C4-2B (cell line): ENCODE data around the gene KASH5.

ENCODE experiments used
- ZFX ChIP-seq: fragments of 450-650 bp; IDR thresholded peaks from 2 replicates; pipeline ENCODE4 v1.6.1; 2017
- TF ChIP-seq, protein P1 (sequence below): fragments of 450-650 bp; conservative IDR thresholded peaks from 2 replicates; pipeline ENCODE4 v1.5.1; 2017; ENCODE audit warnings: mild to moderate bottlenecking

GRCh38 chr19:49427855-49428546, 40.0 kb downstream of the KASH5 start:
- TF ChIP-seq, protein P1, sequence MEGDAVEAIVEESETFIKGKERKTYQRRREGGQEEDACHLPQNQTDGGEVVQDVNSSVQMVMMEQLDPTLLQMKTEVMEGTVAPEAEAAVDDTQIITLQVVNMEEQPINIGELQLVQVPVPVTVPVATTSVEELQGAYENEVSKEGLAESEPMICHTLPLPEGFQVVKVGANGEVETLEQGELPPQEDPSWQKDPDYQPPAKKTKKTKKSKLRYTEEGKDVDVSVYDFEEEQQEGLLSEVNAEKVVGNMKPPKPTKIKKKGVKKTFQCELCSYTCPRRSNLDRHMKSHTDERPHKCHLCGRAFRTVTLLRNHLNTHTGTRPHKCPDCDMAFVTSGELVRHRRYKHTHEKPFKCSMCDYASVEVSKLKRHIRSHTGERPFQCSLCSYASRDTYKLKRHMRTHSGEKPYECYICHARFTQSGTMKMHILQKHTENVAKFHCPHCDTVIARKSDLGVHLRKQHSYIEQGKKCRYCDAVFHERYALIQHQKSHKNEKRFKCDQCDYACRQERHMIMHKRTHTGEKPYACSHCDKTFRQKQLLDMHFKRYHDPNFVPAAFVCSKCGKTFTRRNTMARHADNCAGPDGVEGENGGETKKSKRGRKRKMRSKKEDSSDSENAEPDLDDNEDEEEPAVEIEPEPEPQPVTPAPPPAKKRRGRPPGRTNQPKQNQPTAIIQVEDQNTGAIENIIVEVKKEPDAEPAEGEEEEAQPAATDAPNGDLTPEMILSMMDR, result no peak
- no peak for TF ChIP-seq ZFX
